ENCODE data around the gene GBF1. TPM values are rescaled to one million over a fixed set of nuclear protein-coding genes. Genes with fewer than 3 reads are reported as not detected.

Gene GBF1
- total and polyA plus RNA-seq, 2 of the 13 experiments (the other 11 are each of a cell fraction or from before 2014, with no cell fraction given), result 17.1 to 21.9 TPM

DNA sequence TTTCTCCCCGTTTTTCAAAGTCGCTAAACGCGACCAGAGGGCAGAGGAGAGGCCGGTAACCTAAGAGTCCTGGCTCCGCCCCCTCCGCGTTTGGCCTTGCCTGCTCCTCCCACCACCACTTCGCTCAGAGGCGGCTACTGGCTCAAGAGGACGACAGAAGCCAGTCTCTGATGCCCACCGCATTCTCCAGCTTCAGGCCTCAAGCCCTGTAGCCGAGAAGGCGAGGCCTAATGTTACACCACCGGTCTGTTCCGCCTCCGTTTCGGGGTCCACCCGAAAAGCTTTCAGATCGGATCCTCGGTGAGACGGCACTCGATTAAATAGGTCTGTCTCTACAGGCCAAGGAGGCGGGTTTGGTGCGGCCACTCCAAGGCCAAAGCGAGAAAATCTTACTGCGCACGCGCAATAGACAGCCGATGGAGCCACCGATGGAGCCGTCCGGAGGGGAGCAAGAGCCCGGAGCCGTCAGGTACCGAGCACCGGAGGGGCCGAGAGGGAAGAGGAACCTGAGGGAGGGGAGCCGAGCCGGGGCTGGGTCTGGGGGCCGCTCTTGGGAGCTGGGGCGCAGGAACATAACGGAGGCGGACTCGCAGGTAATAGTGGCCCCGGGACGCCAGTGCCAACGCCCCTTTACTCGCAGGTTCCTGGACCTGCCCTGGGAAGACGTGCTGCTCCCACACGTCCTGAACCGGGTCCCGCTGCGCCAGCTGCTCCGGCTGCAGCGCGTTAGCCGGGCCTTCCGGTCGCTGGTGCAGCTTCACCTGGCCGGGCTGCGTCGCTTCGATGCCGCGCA lies 175.6 kb downstream of the GBF1 start, which contains the start of gene FBXL15 (continued):
- TF ChIP-seq, protein P1, sequence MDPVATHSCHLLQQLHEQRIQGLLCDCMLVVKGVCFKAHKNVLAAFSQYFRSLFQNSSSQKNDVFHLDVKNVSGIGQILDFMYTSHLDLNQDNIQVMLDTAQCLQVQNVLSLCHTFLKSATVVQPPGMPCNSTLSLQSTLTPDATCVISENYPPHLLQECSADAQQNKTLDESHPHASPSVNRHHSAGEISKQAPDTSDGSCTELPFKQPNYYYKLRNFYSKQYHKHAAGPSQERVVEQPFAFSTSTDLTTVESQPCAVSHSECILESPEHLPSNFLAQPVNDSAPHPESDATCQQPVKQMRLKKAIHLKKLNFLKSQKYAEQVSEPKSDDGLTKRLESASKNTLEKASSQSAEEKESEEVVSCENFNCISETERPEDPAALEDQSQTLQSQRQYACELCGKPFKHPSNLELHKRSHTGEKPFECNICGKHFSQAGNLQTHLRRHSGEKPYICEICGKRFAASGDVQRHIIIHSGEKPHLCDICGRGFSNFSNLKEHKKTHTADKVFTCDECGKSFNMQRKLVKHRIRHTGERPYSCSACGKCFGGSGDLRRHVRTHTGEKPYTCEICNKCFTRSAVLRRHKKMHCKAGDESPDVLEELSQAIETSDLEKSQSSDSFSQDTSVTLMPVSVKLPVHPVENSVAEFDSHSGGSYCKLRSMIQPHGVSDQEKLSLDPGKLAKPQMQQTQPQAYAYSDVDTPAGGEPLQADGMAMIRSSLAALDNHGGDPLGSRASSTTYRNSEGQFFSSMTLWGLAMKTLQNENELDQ (CRISPR knock-in tag; IDR thresholded peaks at IDR 0.05; ENCODE audit: borderline replicate concordance), result no peak
- TF ChIP-seq SKIL (CRISPR knock-in tag; IDR thresholded peaks at IDR 0.05; ENCODE audit: borderline replicate concordance) (peak; percentile 49; the same call in 1 of the 2 replicates), ZNF605 (CRISPR knock-in tag; IDR thresholded peaks at IDR 0.05) (no peak), MBD4 (IDR thresholded peaks at IDR 0.05; ENCODE audit: borderline replicate concordance, low read length) (no peak), ZC3H13 (CRISPR knock-in tag; IDR thresholded peaks at IDR 0.05) (peak; percentile 74; the same call in 1 of the 2 replicates), GMEB2 (CRISPR knock-in tag; IDR thresholded peaks at IDR 0.05; ENCODE audit: low read depth) (0 out of 2 replicates have a peak, but pooled peaks have one; percentile 31), SRF (IDR thresholded peaks at IDR 0.05; ENCODE audit: low read depth, low read length) (peak; percentile 87), CEBPZ (IDR thresholded peaks at IDR 0.05; ENCODE audit: low read length) (no peak), ZNF224 (CRISPR knock-in tag; IDR thresholded peaks at IDR 0.05) (no peak), ZNF10 (CRISPR knock-in tag; IDR thresholded peaks at IDR 0.05; ENCODE audit: borderline replicate concordance, low read depth) (no peak), CEBPB (IDR thresholded peaks at IDR 0.05; ENCODE audit: borderline replicate concordance, low read depth, low read length) (no peak), RNF2 (conservative IDR thresholded peaks at IDR 0.05; ENCODE audit: low read depth) (no peak), ZNF614 (CRISPR knock-in tag; IDR thresholded peaks at IDR 0.05; ENCODE audit: borderline replicate concordance) (peak; percentile 14; the same call in 1 of the 2 replicates), HNRNPLL (IDR thresholded peaks at IDR 0.05; ENCODE audit: low read depth, low read length, poor library complexity, severe bottlenecking) (peak; percentile 63)
- TF ChIP-seq, protein P2, sequence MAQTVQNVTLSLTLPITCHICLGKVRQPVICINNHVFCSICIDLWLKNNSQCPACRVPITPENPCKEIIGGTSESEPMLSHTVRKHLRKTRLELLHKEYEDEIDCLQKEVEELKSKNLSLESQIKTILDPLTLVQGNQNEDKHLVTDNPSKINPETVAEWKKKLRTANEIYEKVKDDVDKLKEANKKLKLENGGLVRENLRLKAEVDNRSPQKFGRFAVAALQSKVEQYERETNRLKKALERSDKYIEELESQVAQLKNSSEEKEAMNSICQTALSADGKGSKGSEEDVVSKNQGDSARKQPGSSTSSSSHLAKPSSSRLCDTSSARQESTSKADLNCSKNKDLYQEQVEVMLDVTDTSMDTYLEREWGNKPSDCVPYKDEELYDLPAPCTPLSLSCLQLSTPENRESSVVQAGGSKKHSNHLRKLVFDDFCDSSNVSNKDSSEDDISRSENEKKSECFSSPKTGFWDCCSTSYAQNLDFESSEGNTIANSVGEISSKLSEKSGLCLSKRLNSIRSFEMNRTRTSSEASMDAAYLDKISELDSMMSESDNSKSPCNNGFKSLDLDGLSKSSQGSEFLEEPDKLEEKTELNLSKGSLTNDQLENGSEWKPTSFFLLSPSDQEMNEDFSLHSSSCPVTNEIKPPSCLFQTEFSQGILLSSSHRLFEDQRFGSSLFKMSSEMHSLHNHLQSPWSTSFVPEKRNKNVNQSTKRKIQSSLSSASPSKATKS (CRISPR knock-in tag; IDR thresholded peaks at IDR 0.05), result no peak
- TF ChIP-seq, protein P3, sequence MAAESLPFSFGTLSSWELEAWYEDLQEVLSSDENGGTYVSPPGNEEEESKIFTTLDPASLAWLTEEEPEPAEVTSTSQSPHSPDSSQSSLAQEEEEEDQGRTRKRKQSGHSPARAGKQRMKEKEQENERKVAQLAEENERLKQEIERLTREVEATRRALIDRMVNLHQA (CRISPR knock-in tag; IDR thresholded peaks at IDR 0.05), result no peak
